ENCODE measurements around the gene MCTS1.

Gene MCTS1

GRCh38 chrX:120629667-120630537 lies 26.0 kb downstream of the MCTS1 start, which contains the start of gene C1GALT1C1:
Gene C1GALT1C1 (minus strand): TSS chrX:120630054. CDS start chrX:120627166, 2,888 bp downstream.
- TF ChIP-seq REST (IDR thresholded peaks at IDR 0.05; ENCODE audit: low read depth) (no peak), NFIC (IDR thresholded peaks at IDR 0.05) (no peak), EGR1 (IDR thresholded peaks at IDR 0.05) (no peak), YY1 (IDR thresholded peaks at IDR 0.05; ENCODE audit: low read depth) (no peak), ZBTB7A (IDR thresholded peaks at IDR 0.05; ENCODE audit: low read depth) (peak; percentile 71; the same call in 1 of the 2 replicates), USF1 (IDR thresholded peaks at IDR 0.05) (0 out of 2 replicates have a peak, but pooled peaks have one; percentile 6), FOXM1 (IDR thresholded peaks at IDR 0.05; ENCODE audit: borderline replicate concordance, low read depth) (no peak), CEBPB (IDR thresholded peaks at IDR 0.05) (no peak), RAD21 (IDR thresholded peaks at IDR 0.05; ENCODE audit: low read depth) (no peak), MAX (IDR thresholded peaks at IDR 0.05) (no peak)

GRCh38 chrX:120638619-120639018 lies 34.7 kb downstream of the MCTS1 start:
- TF ChIP-seq CEBPB (IDR thresholded peaks at IDR 0.05) (no peak), EGR1 (IDR thresholded peaks at IDR 0.05) (no peak), YY1 (IDR thresholded peaks at IDR 0.05; ENCODE audit: low read depth) (no peak), RAD21 (IDR thresholded peaks at IDR 0.05; ENCODE audit: low read depth) (no peak), ZBTB7A (IDR thresholded peaks at IDR 0.05; ENCODE audit: low read depth) (no peak), CREB1 (IDR thresholded peaks at IDR 0.05; ENCODE audit: low read depth) (no peak), USF1 (IDR thresholded peaks at IDR 0.05) (no peak), TCF12 (IDR thresholded peaks at IDR 0.05; ENCODE audit: low read depth) (no peak), NFIC (IDR thresholded peaks at IDR 0.05) (no peak), TEAD4 (IDR thresholded peaks at IDR 0.05) (no peak), MAX (IDR thresholded peaks at IDR 0.05) (no peak), EP300 (IDR thresholded peaks at IDR 0.05; ENCODE audit: borderline replicate concordance) (no peak), TAF1 (IDR thresholded peaks at IDR 0.05; ENCODE audit: low read depth) (no peak), REST (IDR thresholded peaks at IDR 0.05; ENCODE audit: low read depth) (no peak)

DNA sequence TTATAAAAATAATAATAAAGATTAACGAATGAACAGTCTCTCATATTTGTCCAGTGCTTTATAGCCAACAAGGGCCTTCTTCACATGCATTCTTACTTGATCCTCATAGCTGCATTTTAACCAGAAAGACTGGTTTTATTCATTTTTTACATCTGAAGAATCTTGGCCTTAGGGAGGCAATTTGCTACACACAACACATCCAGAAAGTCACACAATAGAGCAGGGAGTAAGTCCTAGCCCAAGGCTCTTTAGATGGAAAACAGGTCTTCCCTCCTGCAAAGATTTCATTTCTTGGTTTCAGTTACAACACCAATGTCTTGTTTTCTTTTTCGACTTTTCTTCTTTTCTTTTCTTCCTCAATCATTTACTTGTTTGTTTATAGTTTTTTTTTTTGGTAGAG lies 39.0 kb downstream of the MCTS1 start:
- TF ChIP-seq TCF12 (IDR thresholded peaks at IDR 0.05; ENCODE audit: low read depth) (no peak), EGR1 (IDR thresholded peaks at IDR 0.05) (no peak), YY1 (IDR thresholded peaks at IDR 0.05; ENCODE audit: low read depth) (no peak), TAF1 (IDR thresholded peaks at IDR 0.05; ENCODE audit: low read depth) (no peak), RAD21 (IDR thresholded peaks at IDR 0.05; ENCODE audit: low read depth) (no peak)

DNA sequence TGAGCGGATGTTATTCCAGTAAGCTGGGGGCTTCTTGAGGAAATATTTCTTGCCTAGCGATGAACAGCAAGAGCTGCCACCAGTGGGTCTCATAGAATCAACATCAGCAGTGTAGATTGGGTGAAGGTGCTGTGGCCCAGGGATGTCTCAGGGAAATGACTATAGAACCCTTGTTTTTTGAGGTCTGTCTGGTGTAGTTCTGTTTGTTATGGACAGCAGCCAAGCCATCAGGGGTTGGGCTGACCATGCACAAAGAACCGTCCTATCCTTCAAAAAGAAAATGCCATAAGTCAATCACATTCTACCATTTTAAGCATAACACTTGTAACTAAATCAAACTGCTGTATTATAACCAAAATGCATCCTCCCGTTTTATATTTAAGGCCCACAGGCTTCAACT lies 43.2 kb downstream of the MCTS1 start:
- TF ChIP-seq CEBPB (IDR thresholded peaks at IDR 0.05): no peak

GRCh38 chrX:120653000-120653399 lies 49.1 kb downstream of the MCTS1 start:
- no peak for TF ChIP-seq CEBPB (IDR thresholded peaks at IDR 0.05)
- TF ChIP-seq MAX (IDR thresholded peaks at IDR 0.05): peak; percentile 61

GRCh38 chrX:120660637-120661036 lies 56.7 kb downstream of the MCTS1 start:
- no peak for TF ChIP-seq MAX (IDR thresholded peaks at IDR 0.05)

All from Ishikawa (cell line).